ENCODE data around the gene DCXR.

DCXR gene

GRCh38 chr17:81999587-81999975 is 37.9 kb downstream of the DCXR start:
- POLR2A ChIA-PET: interaction anchor here (0.7 kb wide), 1 partner anchor 189 kb away, joined by 5 read pairs; no protein-coding TSS in a partner anchor
- no peak overlapping the region for H3K27ac ChIP-seq (ENCODE audit: extremely low read depth, low read depth, low read length)
- no peak for TF ChIP-seq ZNF24 (tag by site-specific recombination; IDR thresholded peaks at IDR 0.05)
- TF ChIP-seq ZNF791 (tag by site-specific recombination; IDR thresholded peaks at IDR 0.05): no peak
- no peak for TF ChIP-seq IKZF3 (tag by site-specific recombination; IDR thresholded peaks at IDR 0.05)
- no peak for TF ChIP-seq SCRT1 (tag by site-specific recombination; IDR thresholded peaks at IDR 0.05; ENCODE audit: borderline replicate concordance)
- no peak for TF ChIP-seq ZNF776 (tag by site-specific recombination; IDR thresholded peaks at IDR 0.05; ENCODE audit: borderline replicate concordance)
- TF ChIP-seq ZBTB17 (tag by site-specific recombination; IDR thresholded peaks at IDR 0.05): no peak
- no peak for TF ChIP-seq ZNF280D (tag by site-specific recombination; IDR thresholded peaks at IDR 0.05)
- TF ChIP-seq REPIN1 (tag by site-specific recombination; IDR thresholded peaks at IDR 0.05; ENCODE audit: low read depth): no peak
- TF ChIP-seq ZNF561 (tag by site-specific recombination; IDR thresholded peaks at IDR 0.05; ENCODE audit: borderline replicate concordance): no peak
- TF ChIP-seq ZNF600 (tag by site-specific recombination; IDR thresholded peaks at IDR 0.05): no peak
- TF ChIP-seq KLF8 (tag by site-specific recombination; IDR thresholded peaks at IDR 0.05): no peak
- TF ChIP-seq WT1 (tag by site-specific recombination; IDR thresholded peaks at IDR 0.05): no peak
- H3K9me3 ChIP-seq (ENCODE audit: control insufficient read depth, insufficient read depth, low read depth, low read length): no peaks in the 10 kb centered on the region
- peaks cover 0 to 6% of the 10 kb centered on the region in 2 experiments; a peak in 1 of 3 replicates for H3K36me3 ChIP-seq (ENCODE audit: control insufficient read depth in 2 of 2, insufficient read depth in 1 of 2, low read length in 2 of 2)
- H3K4me3 ChIP-seq (ENCODE audit: low read depth, low read length): no peak overlapping the region
- peaks cover 6% of the 10 kb centered on the region; the same call in 1 of the 2 replicates for H3K4me1 ChIP-seq (ENCODE audit: control insufficient read depth, insufficient read depth, low read length)
- CTCF ChIA-PET: interaction anchor here (0.5 kb wide), 1 partner anchor 23 kb away, joined by 3 read pairs; the partner anchor contains the start of gene CENPX

GRCh38 chr17:81998691-81999438 is 38.6 kb downstream of the DCXR start:
- Histone ChIP-seq H3K9me3 (ENCODE audit: control insufficient read depth, insufficient read depth, low read depth, low read length) (no peaks in the 10 kb centered on the region), H3K27ac (ENCODE audit: extremely low read depth, low read depth, low read length) (no peak overlapping the region), H3K4me1 (ENCODE audit: control insufficient read depth, insufficient read depth, low read length) (peaks cover 6% of the 10 kb centered on the region; the same call in 1 of the 2 replicates), H3K36me3 (ENCODE audit: control insufficient read depth in 2 of 2, insufficient read depth in 1 of 2, low read length in 2 of 2) (peaks cover 0 to 6% of the 10 kb centered on the region in 2 experiments; a peak in 1 of 3 replicates), H3K4me3 (ENCODE audit: low read depth, low read length) (no peak overlapping the region)
- CTCF ChIA-PET: interaction anchor here (0.6 kb wide), 1 partner anchor 39 kb away, joined by 3 read pairs; no protein-coding TSS in a partner anchor
- POLR2A ChIA-PET: interaction anchor here (0.7 kb wide), 1 partner anchor 190 kb away, joined by 5 read pairs; no protein-coding TSS in a partner anchor
- TF ChIP-seq ZNF132 (tag by site-specific recombination; IDR thresholded peaks at IDR 0.05; ENCODE audit: borderline replicate concordance) (no peak), ZNF677 (tag by site-specific recombination; IDR thresholded peaks at IDR 0.05) (peak; percentile 91)

GRCh38 chr17:81998212-81998611 is 39.3 kb downstream of the DCXR start:
- H3K4me3 ChIP-seq (ENCODE audit: low read depth, low read length): no peak overlapping the region
- TF ChIP-seq RBAK (tag by site-specific recombination; IDR thresholded peaks at IDR 0.05) (no peak), ZBTB8A (tag by site-specific recombination; IDR thresholded peaks at IDR 0.05) (no peak), ZNF391 (tag by site-specific recombination; IDR thresholded peaks at IDR 0.05; ENCODE audit: borderline replicate concordance, low read depth) (no peak), ZNF677 (tag by site-specific recombination; IDR thresholded peaks at IDR 0.05) (no peak), YY1 (tag by site-specific recombination; IDR thresholded peaks at IDR 0.05) (no peak), ZBTB6 (tag by site-specific recombination; IDR thresholded peaks at IDR 0.05) (no peak), ZBTB44 (tag by site-specific recombination; IDR thresholded peaks at IDR 0.05) (no peak)
- H3K4me1 ChIP-seq (ENCODE audit: control insufficient read depth, insufficient read depth, low read length): no peaks in the 10 kb centered on the region; the same call in 1 of the 2 replicates
- no peak overlapping the region for H3K27ac ChIP-seq (ENCODE audit: extremely low read depth, low read depth, low read length)
- H3K36me3 ChIP-seq (ENCODE audit: control insufficient read depth in 2 of 2, insufficient read depth in 1 of 2, low read length in 2 of 2): peaks cover 0 to 6% of the 10 kb centered on the region in 2 experiments; a peak in 1 of 3 replicates
- ChIA-PET POLR2A (no interaction called here), CTCF (interaction anchor here (0.6 to 1.3 kb wide), 2 partner anchors 39 to 203 kb away, joined by 3 to 5 read pairs; no protein-coding TSS in a partner anchor)
- H3K9me3 ChIP-seq (ENCODE audit: control insufficient read depth, insufficient read depth, low read depth, low read length): no peaks in the 10 kb centered on the region
